Measurements from ENCODE around the gene FRMD3.

DNA sequence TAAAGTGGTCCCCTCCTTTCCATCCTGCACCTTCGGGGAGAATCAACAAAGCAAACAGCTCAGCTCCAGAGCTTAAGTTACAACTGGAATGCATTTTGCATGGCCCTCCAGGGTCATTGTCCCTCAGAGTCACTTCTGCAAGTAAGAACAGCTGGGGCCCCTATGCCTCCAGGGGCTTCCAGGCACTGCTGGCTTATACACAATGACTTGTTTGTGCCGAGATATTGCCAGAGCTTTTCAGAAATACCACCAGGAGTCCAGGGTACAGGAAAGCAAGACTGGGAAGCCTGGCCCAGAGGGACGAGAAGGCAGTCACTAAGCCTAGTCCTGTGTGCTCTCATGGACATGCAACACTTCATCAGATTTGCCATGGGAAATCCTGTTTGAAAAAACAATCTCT lies 11.3 kb downstream of the FRMD3 start:
- TF ChIP-seq EP300 (IDR thresholded peaks at IDR 0.05; ENCODE audit: borderline replicate concordance) (no peak), YY1 (IDR thresholded peaks at IDR 0.05; ENCODE audit: low read depth) (no peak), REST (IDR thresholded peaks at IDR 0.05; ENCODE audit: low read depth) (no peak), CEBPB (IDR thresholded peaks at IDR 0.05) (no peak)
